ENCODE measurements around the gene GAB3. TPM values are rescaled to one million over a fixed set of nuclear protein-coding genes. Genes with fewer than 3 reads are reported as not detected.

GAB3 gene
- total and polyA plus RNA-seq, 9 of the 15 experiments (the other 6 are each of a cell fraction or from before 2014, with no cell fraction given) = 16.1 to 31.4 (median 20.2) TPM

DNA sequence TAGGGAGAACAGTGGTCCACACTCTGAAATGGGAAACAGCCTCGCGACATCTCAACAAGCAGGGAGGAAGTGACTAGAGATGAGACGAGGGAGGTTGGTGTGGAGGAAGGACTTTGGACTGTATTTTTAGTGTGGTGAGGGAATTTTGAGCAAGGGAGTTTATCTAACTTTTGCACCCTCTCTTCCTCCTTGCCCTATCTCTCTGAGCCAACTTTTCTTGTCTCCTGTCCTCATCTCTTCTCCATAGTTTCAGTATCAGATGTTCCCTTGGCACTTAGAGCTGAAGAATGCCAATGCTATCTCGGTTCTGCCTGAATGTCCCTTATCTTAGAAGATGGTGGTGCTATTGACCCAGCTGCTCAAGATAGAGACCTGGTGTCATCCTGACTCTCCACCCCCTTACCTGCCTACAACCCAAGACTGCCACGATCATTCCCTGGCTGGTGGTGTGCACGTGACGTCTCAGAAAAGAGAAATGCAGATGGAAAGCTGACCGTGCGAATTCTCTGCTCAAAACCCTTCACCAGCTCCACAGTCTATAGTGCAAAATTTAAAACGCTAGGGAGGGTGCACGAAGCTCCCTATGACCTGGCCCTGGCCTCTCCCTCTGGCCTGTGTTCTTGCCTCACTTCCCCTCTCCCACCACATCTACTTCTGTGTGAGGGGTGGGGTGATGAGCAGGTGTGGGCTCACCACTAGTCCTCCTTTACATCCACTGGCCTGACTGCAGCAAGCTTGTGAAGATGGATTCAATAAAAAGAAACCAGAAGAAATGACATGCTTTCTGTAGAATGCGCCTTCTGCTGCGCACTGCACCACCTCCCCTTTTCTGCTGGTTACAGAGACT, 33.5 kb upstream of the GAB3 start (continued):
- TF ChIP-seq, protein P1, sequence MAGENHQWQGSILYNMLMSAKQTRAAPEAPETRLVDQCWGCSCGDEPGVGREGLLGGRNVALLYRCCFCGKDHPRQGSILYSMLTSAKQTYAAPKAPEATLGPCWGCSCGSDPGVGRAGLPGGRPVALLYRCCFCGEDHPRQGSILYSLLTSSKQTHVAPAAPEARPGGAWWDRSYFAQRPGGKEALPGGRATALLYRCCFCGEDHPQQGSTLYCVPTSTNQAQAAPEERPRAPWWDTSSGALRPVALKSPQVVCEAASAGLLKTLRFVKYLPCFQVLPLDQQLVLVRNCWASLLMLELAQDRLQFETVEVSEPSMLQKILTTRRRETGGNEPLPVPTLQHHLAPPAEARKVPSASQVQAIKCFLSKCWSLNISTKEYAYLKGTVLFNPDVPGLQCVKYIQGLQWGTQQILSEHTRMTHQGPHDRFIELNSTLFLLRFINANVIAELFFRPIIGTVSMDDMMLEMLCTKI (IDR thresholded peaks at IDR 0.05; ENCODE audit: partially characterized antibody) = no peak
- TF ChIP-seq ESRRB (CRISPR knock-in tag; IDR thresholded peaks at IDR 0.05; ENCODE audit: borderline replicate concordance) (no peak), TRIM28 (IDR thresholded peaks at IDR 0.05) (no peak), HNRNPK (IDR thresholded peaks at IDR 0.05; ENCODE audit: low read depth, low read length, poor library complexity, severe bottlenecking) (no peak), SMAD2 (IDR thresholded peaks at IDR 0.05; ENCODE audit: low read depth, low read length) (no peak), ZNF644 (tag; IDR thresholded peaks at IDR 0.05; ENCODE audit: low read depth) (no peak), SP2 (IDR thresholded peaks at IDR 0.05; ENCODE audit: extremely low read depth, low read depth, low read length, poor library complexity, severe bottlenecking) (no peak), ZBTB7A (IDR thresholded peaks at IDR 0.05; ENCODE audit: borderline replicate concordance, control insufficient read depth, low read depth, low read length) (no peak)
- TF ChIP-seq, protein P2, sequence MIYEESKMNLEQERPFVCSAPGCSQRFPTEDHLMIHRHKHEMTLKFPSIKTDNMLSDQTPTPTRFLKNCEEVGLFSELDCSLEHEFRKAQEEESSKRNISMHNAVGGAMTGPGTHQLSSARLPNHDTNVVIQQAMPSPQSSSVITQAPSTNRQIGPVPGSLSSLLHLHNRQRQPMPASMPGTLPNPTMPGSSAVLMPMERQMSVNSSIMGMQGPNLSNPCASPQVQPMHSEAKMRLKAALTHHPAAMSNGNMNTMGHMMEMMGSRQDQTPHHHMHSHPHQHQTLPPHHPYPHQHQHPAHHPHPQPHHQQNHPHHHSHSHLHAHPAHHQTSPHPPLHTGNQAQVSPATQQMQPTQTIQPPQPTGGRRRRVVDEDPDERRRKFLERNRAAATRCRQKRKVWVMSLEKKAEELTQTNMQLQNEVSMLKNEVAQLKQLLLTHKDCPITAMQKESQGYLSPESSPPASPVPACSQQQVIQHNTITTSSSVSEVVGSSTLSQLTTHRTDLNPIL (CRISPR knock-in tag; IDR thresholded peaks at IDR 0.05) = no peak
- TF ChIP-seq, protein P3, sequence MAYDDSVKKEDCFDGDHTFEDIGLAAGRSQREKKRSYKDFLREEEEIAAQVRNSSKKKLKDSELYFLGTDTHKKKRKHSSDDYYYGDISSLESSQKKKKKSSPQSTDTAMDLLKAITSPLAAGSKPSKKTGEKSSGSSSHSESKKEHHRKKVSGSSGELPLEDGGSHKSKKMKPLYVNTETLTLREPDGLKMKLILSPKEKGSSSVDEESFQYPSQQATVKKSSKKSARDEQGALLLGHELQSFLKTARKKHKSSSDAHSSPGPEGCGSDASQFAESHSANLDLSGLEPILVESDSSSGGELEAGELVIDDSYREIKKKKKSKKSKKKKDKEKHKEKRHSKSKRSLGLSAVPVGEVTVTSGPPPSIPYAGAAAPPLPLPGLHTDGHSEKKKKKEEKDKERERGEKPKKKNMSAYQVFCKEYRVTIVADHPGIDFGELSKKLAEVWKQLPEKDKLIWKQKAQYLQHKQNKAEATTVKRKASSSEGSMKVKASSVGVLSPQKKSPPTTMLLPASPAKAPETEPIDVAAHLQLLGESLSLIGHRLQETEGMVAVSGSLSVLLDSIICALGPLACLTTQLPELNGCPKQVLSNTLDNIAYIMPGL (CRISPR knock-in tag; IDR thresholded peaks at IDR 0.05) = no peak
- TF ChIP-seq, protein P4, sequence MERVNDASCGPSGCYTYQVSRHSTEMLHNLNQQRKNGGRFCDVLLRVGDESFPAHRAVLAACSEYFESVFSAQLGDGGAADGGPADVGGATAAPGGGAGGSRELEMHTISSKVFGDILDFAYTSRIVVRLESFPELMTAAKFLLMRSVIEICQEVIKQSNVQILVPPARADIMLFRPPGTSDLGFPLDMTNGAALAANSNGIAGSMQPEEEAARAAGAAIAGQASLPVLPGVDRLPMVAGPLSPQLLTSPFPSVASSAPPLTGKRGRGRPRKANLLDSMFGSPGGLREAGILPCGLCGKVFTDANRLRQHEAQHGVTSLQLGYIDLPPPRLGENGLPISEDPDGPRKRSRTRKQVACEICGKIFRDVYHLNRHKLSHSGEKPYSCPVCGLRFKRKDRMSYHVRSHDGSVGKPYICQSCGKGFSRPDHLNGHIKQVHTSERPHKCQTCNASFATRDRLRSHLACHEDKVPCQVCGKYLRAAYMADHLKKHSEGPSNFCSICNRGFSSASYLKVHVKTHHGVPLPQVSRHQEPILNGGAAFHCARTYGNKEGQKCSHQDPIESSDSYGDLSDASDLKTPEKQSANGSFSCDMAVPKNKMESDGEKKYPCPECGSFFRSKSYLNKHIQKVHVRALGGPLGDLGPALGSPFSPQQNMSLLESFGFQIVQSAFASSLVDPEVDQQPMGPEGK (CRISPR knock-in tag; IDR thresholded peaks at IDR 0.05; ENCODE audit: borderline replicate concordance) = no peak
- TF ChIP-seq, protein P5, sequence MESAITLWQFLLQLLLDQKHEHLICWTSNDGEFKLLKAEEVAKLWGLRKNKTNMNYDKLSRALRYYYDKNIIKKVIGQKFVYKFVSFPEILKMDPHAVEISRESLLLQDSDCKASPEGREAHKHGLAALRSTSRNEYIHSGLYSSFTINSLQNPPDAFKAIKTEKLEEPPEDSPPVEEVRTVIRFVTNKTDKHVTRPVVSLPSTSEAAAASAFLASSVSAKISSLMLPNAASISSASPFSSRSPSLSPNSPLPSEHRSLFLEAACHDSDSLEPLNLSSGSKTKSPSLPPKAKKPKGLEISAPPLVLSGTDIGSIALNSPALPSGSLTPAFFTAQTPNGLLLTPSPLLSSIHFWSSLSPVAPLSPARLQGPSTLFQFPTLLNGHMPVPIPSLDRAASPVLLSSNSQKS (CRISPR knock-in tag; IDR thresholded peaks at IDR 0.05) = no peak
- TF ChIP-seq, protein P6, sequence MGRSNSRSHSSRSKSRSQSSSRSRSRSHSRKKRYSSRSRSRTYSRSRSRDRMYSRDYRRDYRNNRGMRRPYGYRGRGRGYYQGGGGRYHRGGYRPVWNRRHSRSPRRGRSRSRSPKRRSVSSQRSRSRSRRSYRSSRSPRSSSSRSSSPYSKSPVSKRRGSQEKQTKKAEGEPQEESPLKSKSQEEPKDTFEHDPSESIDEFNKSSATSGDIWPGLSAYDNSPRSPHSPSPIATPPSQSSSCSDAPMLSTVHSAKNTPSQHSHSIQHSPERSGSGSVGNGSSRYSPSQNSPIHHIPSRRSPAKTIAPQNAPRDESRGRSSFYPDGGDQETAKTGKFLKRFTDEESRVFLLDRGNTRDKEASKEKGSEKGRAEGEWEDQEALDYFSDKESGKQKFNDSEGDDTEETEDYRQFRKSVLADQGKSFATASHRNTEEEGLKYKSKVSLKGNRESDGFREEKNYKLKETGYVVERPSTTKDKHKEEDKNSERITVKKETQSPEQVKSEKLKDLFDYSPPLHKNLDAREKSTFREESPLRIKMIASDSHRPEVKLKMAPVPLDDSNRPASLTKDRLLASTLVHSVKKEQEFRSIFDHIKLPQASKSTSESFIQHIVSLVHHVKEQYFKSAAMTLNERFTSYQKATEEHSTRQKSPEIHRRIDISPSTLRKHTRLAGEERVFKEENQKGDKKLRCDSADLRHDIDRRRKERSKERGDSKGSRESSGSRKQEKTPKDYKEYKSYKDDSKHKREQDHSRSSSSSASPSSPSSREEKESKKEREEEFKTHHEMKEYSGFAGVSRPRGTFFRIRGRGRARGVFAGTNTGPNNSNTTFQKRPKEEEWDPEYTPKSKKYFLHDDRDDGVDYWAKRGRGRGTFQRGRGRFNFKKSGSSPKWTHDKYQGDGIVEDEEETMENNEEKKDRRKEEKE (IDR thresholded peaks at IDR 0.05; ENCODE audit: borderline replicate concordance in 1 of 2, control insufficient read depth in 1 of 2, low read depth in 2 of 2, low read length in 1 of 2) = no peak

Data from K562 (cell line).